PC-9 (cell line): ENCODE data around the gene RNF11. TPM values are rescaled to one million over a fixed set of nuclear protein-coding genes. Genes with fewer than 3 reads are reported as not detected.

ENCODE experiments used
- BruUV-seq: library from RNA; stranded (reverse); fragments of 400-500 nt; replicated peaks from 2 replicates; lab custom pipeline; 2021; lab: Mats Ljungman, UMichigan
- CTCF ChIA-PET: fragments of 300-600 bp; sonication (Branson Sonifier 250); formaldehyde crosslinking; loops from one replicate; lab custom pipeline; 2022; ENCODE audit warnings: antibody characterized with exemption; lab: Charles Lee
- POLR2A ChIA-PET: fragments of 300-600 bp; sonication (Branson Sonifier 250); formaldehyde crosslinking; loops from one replicate; lab custom pipeline; 2022; ENCODE audit warnings: antibody characterized with exemption; ENCODE audit not compliant: unreplicated experiment; lab: Charles Lee
- DNase-seq, 2 experiments: peaks; one replicate each; pipeline versions ENCODE4 v3.0.0 to v3.0.0-alpha.2; 2015 to 2022; ENCODE audit warnings: mixed read lengths in 1 of 2
- H2AFZ ChIP-seq: fragments of 200-600 bp; sonication (generic); 2 replicates; pipeline ENCODE4 v1.8.1; 2017; ENCODE audit warnings: antibody characterized with exemption
- H3F3A ChIP-seq: fragments of 200-600 bp; sonication (generic); 2 replicates; pipeline ENCODE4 v1.8.1; 2017; ENCODE audit warnings: antibody characterized with exemption, mild to moderate bottlenecking, low read depth; ENCODE audit not compliant: insufficient read depth
- H3K27ac ChIP-seq: fragments of 200-600 bp; sonication (generic); 2 replicates; pipeline ENCODE4 v1.6.1; 2016; ENCODE audit warnings: mixed run types
- H3K27me3 ChIP-seq: fragments of 200-600 bp; sonication (generic); 2 replicates; pipeline ENCODE4 v1.6.1; 2016; ENCODE audit warnings: low read depth, mixed run types; ENCODE audit not compliant: insufficient read depth
- H3K36me3 ChIP-seq: fragments of 200-600 bp; sonication (generic); 2 replicates; pipeline ENCODE4 v1.6.1; 2016; ENCODE audit warnings: low read depth, mixed run types
- H3K4me1 ChIP-seq: fragments of 200-600 bp; sonication (generic); replicated peaks from 2 replicates; pipeline ENCODE4 v1.6.1; 2016; ENCODE audit warnings: mixed run types; ENCODE audit not compliant: insufficient read depth
- H3K4me2 ChIP-seq: fragments of 200-600 bp; sonication (generic); 2 replicates; pipeline ENCODE4 v1.6.1; 2017; ENCODE audit warnings: mixed run types
- H3K4me3 ChIP-seq: fragments of 200-600 bp; sonication (generic); 2 replicates; pipeline ENCODE4 v1.6.1; 2016; ENCODE audit warnings: mixed run types
- H3K79me2 ChIP-seq: fragments of 200-600 bp; sonication (generic); 2 replicates; pipeline ENCODE4 v1.6.1; 2017; ENCODE audit warnings: low read depth, mixed run types
- H3K9me2 ChIP-seq: fragments of 200-600 bp; sonication (generic); 2 replicates; pipeline ENCODE4 v1.8.1; 2017; ENCODE audit warnings: mild to moderate bottlenecking; ENCODE audit not compliant: insufficient read depth
- H3K9me3 ChIP-seq: fragments of 200-600 bp; sonication (generic); 2 replicates; pipeline ENCODE4 v1.8.1; 2016; ENCODE audit warnings: low read depth; ENCODE audit not compliant: insufficient read depth
- H4K20me1 ChIP-seq: fragments of 200-600 bp; sonication (generic); 2 replicates; pipeline ENCODE4 v1.8.1; 2017; ENCODE audit not compliant: insufficient read depth
- EZH2 ChIP-seq: fragments of 200-600 bp; sonication (generic); IDR thresholded peaks from 2 replicates; pipeline ENCODE4 v1.8.0; 2017; ENCODE audit warnings: antibody characterized with exemption, low read depth
- intact Hi-C: fragments of 100-400 bp; cut with micrococcal nuclease; formaldehyde crosslinking; loops from one replicate; pipeline ENCODE4 v1.10.0; 2022; ENCODE audit not compliant: unreplicated experiment
- total RNA-seq: library from RNA; stranded (reverse); gene quantifications from 2 replicates; pipeline ENCODE4 v1.2.3, GENCODE V29; 2021
- TF ChIP-seq, protein P1 (sequence below): fragments of 200-600 bp; sonication (generic); conservative IDR thresholded peaks from 2 replicates; pipeline ENCODE4 v1.6.1; 2017; ENCODE audit warnings: mixed run types, antibody characterized with exemption, mild to moderate bottlenecking, moderate library complexity

The RNF11 gene
- total RNA-seq, 1 experiment from 2014 or later, result 73.2 TPM

DNA sequence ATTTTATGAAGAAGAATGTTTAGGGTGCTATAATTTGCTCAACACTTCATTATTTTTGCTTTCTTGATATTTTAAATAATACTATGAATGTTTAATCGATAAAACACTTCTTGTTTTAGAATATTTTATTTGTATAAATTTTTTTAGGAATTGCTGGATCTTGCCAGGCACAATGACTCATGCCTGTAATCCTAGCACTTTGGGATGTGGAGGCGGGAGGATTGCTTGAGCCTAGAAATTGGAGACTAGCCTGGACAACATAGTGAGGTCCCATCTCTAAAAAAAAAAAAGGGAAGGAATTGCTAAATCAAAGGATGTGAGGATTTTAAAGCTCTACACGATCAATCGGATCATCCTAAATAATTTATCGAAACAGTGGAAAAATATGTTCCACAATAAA lies 17.6 kb downstream of the RNF11 start:
- no TSS peak for BruUV-seq
- TF ChIP-seq, protein P1, sequence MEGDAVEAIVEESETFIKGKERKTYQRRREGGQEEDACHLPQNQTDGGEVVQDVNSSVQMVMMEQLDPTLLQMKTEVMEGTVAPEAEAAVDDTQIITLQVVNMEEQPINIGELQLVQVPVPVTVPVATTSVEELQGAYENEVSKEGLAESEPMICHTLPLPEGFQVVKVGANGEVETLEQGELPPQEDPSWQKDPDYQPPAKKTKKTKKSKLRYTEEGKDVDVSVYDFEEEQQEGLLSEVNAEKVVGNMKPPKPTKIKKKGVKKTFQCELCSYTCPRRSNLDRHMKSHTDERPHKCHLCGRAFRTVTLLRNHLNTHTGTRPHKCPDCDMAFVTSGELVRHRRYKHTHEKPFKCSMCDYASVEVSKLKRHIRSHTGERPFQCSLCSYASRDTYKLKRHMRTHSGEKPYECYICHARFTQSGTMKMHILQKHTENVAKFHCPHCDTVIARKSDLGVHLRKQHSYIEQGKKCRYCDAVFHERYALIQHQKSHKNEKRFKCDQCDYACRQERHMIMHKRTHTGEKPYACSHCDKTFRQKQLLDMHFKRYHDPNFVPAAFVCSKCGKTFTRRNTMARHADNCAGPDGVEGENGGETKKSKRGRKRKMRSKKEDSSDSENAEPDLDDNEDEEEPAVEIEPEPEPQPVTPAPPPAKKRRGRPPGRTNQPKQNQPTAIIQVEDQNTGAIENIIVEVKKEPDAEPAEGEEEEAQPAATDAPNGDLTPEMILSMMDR, result no peak
- no peak for TF ChIP-seq EZH2

GRCh38 chr1:51255331-51255730 lies 19.3 kb downstream of the RNF11 start:
- no peaks in the 10 kb centered on the region for H3K27me3 ChIP-seq
- H3K9me2 ChIP-seq, result no peaks in the 10 kb centered on the region
- H3K27ac ChIP-seq, result no peak overlapping the region
- DNase-seq, result no peak
- no peaks in the 10 kb centered on the region for H3K9me3 ChIP-seq
- peaks cover 95% of the 10 kb centered on the region for H3K79me2 ChIP-seq
- no peak overlapping the region for H3K4me2 ChIP-seq
- POLR2A ChIA-PET, result no interaction called here
- CTCF ChIA-PET, result no interaction called here
- H3K4me1 ChIP-seq, result peaks cover 5% of the 10 kb centered on the region; the same call in 1 of the 2 replicates
- H3K4me3 ChIP-seq, result no peak overlapping the region
- peaks cover 65% of the 10 kb centered on the region for H4K20me1 ChIP-seq
- peaks cover 11% of the 10 kb centered on the region; the same call in 1 of the 2 replicates for H3F3A ChIP-seq
- no peaks in the 10 kb centered on the region for H3K36me3 ChIP-seq
- intact Hi-C loops, result no loop called here
- no TSS peak for BruUV-seq
- TF ChIP-seq EZH2, result no peak
- TF ChIP-seq, protein P1, result no peak
- no peak overlapping the region for H2AFZ ChIP-seq

More for the DNA sequence above, 17.6 kb downstream of the RNF11 start:
- Histone ChIP-seq H3K4me3 (no peak overlapping the region), H2AFZ (no peak overlapping the region), H3K27me3 (no peaks in the 10 kb centered on the region), H3K4me1 (peaks cover 4% of the 10 kb centered on the region), H3K79me2 (peaks cover 97% of the 10 kb centered on the region), H3K9me3 (no peaks in the 10 kb centered on the region), H3K36me3 (no peaks in the 10 kb centered on the region), H4K20me1 (peaks cover 67% of the 10 kb centered on the region), H3F3A (0 out of 2 replicates have a peak, but pooled peaks cover 3% of the 10 kb centered on the region), H3K9me2 (no peaks in the 10 kb centered on the region), H3K4me2 (no peak overlapping the region), H3K27ac (no peak overlapping the region)
- intact Hi-C loops, result no loop called here
- CTCF ChIA-PET, result no interaction called here
- POLR2A ChIA-PET, result no interaction called here
- DNase-seq, result no peak

GRCh38 chr1:51263147-51263877 lies 27.2 kb downstream of the RNF11 start:
- Histone ChIP-seq H3K4me1 (peaks cover 41% of the 10 kb centered on the region), H2AFZ (no peak overlapping the region), H3K36me3 (no peaks in the 10 kb centered on the region), H3K79me2 (peaks cover 96% of the 10 kb centered on the region), H4K20me1 (peaks cover 41% of the 10 kb centered on the region), H3K9me2 (no peaks in the 10 kb centered on the region), H3F3A (peaks cover 22% of the 10 kb centered on the region; the same call in 1 of the 2 replicates), H3K9me3 (no peaks in the 10 kb centered on the region), H3K27me3 (no peaks in the 10 kb centered on the region), H3K27ac (no peak overlapping the region), H3K4me2 (no peak overlapping the region), H3K4me3 (no peak overlapping the region)
- DNase-seq, result no peak
- CTCF ChIA-PET, result interaction anchor here (0.6 kb wide), 1 partner anchor 28 kb away, joined by 5 read pairs; the partner anchor contains the start of gene RNF11
- TF ChIP-seq, protein P1, result no peak
- TF ChIP-seq EZH2, result no peak
- POLR2A ChIA-PET, result interaction anchor here (0.6 kb wide), 2 partner anchors 17 to 52 kb away, joined by 3 read pairs; no protein-coding TSS in a partner anchor
- intact Hi-C loops, result no loop called here
- no TSS peak for BruUV-seq
